GM19468 (cell line): ENCODE results near the gene ACOT9.
A peak's percentile ranks its signal among the peaks of the same experiment; 100 is the strongest.
"Not testable (repeated sequence)": the region's sequence is repeated elsewhere in the genome, so short reads cannot be mapped to it uniquely, and the experiment has no call there.

ENCODE experiments used
- ATAC-seq: cut with Tn5 transposase; IDR thresholded peaks from one replicate; pipeline ENCODE4 v1.9.1; 2021; ENCODE audit warnings: mild to moderate bottlenecking, moderate library complexity, moderate number of reproducible peaks; ENCODE audit not compliant: unreplicated experiment; ENCODE audit errors: extremely low read depth

The ACOT9 gene

GRCh38 chrX:23766650-23767551 lies 23.8 kb upstream of the ACOT9 start:
- no peak for ATAC-seq

DNA sequence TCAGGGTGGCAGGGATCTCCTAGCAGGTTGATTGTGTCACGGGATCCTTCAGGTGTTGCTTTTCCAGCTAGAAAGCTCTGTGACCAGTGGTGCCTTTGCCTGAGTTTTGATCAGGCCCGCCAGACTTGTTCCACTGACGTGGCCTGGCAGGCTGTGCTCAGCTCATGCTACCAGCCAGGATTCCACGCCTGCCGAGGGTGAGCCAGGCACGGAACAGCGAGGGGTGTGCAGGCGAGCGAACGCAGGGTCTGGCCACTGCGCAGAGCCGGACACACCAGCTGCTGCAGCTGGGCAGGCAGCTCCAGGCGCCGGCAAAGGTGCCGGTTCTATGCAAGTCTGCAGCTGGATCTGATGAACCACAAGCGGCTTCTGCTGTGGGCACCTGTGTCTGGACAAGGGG lies 22.8 kb upstream of the ACOT9 start:
- ATAC-seq, result no peak

DNA sequence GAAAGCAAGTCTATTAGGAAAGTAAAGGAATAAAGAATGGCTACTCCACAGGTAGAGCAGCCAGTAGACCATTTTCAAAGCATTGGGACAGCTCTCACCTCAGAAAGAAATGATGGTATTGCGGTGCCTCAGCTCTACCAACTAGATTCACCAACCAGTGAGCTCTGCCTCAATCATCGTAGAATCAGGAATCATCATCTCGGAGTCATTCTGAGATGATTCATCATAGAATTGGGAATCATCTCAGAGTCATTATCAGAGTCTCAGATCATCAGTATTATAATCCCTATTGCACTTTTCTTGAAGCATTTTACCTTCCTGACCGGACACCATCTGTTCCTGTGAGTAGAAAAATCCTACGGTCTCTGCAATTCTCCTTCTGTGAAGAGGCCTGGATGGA lies 22.4 kb upstream of the ACOT9 start:
- no peak for ATAC-seq

- ATAC-seq, result no peak
Measured at GRCh38 chrX:23764188-23764984, 21.3 kb upstream of the ACOT9 start.

GRCh38 chrX:23759821-23760220 lies 16.7 kb upstream of the ACOT9 start:
- ATAC-seq, result no peak

GRCh38 chrX:23756165-23756564 lies 13.1 kb upstream of the ACOT9 start:
- ATAC-seq, result no peak

DNA sequence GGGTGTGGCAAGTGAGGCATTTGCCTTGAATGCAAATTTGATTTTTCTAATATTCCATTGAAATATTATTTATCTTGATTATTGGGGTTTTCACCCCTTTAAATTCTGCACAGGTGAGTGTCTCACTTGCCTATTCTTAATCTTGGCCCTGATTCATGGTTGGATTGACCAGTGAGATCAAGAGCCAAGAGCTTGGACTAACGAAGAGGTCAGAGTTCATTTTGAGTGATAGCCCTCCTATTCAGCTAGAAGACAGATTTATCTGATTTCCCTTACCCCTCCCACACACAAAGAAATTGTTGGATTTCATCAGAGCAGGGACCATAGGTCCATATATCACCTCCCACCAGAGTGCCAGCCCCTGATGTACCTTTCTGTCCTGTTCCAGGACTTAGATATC lies 11.6 kb upstream of the ACOT9 start:
- ATAC-seq, result no peak

- no peak for ATAC-seq
Measured at GRCh38 chrX:23752740-23753415, 9.8 kb upstream of the ACOT9 start.

DNA sequence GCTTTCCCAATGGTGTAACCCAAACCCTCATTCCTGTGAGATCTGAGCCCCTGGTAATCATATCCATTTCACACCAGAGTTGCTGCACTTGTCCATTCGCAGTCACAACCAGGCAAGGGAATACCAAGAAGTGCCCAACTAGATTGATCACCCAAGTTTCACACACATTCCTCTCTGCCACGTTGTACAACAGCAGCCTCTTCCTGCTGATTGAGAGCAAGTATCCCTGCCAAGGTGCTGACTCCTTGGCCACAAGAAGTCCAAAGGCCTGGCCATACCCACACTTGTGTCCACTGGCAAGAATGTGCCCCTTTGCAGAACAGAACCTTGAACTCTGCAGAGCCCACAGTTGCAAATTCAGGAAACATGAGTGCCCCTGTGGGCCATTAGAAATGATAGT lies 6.5 kb upstream of the ACOT9 start:
- no peak for ATAC-seq

DNA sequence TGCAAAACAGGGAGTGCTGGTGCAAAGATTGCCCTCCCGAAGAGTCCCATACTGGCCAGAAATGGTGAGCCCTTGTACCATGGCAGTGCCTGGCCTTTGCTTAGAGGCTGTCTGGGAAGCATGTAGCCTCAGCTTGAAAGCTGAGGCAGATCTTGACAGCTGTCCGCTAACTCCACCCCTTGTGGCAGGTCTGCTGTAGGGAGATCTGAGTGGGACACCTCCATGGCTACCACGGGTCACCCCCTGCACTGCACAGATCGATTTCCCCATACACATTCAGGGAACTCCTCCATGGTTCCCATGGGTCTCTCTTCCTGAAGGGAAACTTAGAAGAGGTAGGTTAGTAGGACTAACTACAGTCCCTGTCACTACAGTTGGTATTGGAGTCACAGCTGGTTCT lies 6.1 kb upstream of the ACOT9 start:
- ATAC-seq, result no peak

GRCh38 chrX:23745786-23746185 lies 2.7 kb upstream of the ACOT9 start:
- no peak for ATAC-seq

- ATAC-seq, result not testable (repeated sequence)
Measured at GRCh38 chrX:23743623-23743971, 521 bp upstream of the ACOT9 start.

DNA sequence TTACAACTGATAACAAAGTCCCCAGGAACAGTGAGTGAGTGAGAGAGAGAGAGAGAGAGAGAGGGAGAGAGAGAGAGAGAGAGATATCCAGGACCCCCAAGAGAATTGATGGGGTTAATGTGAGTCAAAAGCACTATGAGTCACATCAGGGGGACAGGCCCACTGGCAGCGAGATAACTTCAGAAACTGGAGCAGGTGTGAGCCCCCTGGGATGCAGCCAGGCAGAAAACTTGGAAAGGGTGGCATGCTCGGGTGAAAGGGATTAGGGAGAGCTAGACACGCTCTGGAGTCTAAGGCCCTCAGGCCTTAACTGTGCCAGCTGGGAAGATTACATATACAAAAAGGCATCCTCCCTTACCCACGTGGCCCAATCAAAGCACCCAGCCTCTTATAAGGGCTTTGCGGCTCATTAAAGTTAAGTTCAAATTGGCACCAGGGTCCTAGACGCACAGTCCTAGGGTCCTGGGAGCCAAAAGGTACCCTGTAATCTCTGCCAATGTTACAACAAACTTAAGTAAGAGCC lies 841 bp downstream of the ACOT9 start:
- ATAC-seq, result no peak

GRCh38 chrX:23737413-23737812 lies 5.7 kb downstream of the ACOT9 start:
- ATAC-seq, result no peak

GRCh38 chrX:23736030-23736429 lies 7.0 kb downstream of the ACOT9 start:
- no peak for ATAC-seq

DNA sequence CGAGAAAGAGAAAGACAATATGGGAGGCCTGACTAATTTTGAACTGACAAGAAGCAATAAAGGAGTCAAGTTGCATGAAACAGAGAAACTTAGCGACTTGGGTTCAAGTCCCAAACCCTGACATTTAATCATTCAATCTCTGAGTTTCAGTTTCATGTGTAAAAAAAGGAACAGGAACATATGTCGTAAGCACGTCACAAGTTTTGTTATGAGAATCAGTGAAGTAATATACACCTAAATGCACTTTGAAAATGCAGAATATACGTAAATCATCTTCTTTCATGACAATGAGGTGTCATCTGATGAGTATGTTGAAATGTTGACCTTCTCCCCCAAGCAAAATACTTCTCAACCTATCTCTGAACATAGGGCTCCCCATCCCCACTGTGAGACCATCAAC lies 10.4 kb downstream of the ACOT9 start:
- peak; percentile 78 for ATAC-seq

GRCh38 chrX:23731951-23732350 lies 11.1 kb downstream of the ACOT9 start:
- ATAC-seq, result no peak

- no peak for ATAC-seq
Measured at GRCh38 chrX:23729214-23729613, 13.9 kb downstream of the ACOT9 start.

DNA sequence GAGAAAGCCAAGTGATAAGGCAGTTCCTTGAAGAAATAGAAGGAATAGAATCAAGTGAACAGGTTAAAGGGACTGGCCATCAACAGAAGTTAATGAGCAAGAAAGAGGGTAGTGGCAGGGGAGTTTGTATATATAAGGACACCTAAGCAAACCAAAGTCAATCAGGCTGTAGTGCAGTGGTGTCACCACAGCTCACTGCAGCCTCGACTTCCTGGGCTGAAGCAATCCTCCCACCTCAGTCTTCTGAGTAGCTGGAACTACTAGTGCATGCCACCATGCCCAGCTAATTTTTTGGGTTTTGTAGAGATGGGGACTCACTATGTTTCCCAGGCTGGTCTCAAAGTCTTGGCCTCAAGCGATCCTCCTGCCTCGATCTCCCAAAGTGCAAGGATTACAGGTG lies 15.9 kb downstream of the ACOT9 start:
- no peak for ATAC-seq

DNA sequence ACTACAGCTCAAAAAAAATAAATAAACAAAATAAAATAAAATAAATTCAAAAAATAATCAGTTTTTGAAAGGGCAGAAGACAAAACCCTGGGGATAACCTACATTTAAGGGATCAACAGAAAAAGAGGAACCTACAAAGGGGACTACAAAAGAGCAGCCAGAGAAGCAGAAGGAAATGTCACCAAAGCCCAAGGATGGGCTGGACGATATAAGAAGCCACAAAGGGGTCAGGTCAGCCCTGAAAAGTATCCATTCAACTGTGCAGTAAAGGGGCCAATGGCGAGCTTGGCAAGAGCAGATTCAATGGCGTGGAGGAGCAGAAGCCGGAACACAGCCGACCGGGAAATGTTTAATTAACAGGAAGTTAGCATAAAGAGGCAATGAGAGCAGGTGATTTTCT lies 16.9 kb downstream of the ACOT9 start:
- ATAC-seq, result no peak
